ENCODE measurements around the gene MMP28.

MMP28 gene

DNA sequence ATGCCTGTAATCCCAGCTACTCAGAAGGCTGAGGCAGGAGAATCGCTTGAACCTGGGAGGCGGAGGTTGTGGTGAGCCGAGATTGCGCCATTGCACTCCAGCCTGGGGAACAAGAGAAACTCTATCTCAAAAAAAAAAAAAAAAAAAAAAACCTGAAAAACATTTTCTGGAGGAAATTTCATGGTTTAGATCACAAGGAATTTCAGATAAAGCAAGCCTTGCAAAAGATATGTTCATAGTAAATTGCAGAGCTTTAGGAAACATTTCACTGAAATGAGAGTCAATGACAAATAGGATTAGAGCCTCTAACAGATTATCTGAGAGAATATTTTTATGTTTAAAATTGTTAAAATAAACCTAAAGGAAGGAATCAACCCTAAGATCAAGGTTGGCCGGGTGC lies 17.0 kb upstream of the MMP28 start:
- TF ChIP-seq, protein P1, sequence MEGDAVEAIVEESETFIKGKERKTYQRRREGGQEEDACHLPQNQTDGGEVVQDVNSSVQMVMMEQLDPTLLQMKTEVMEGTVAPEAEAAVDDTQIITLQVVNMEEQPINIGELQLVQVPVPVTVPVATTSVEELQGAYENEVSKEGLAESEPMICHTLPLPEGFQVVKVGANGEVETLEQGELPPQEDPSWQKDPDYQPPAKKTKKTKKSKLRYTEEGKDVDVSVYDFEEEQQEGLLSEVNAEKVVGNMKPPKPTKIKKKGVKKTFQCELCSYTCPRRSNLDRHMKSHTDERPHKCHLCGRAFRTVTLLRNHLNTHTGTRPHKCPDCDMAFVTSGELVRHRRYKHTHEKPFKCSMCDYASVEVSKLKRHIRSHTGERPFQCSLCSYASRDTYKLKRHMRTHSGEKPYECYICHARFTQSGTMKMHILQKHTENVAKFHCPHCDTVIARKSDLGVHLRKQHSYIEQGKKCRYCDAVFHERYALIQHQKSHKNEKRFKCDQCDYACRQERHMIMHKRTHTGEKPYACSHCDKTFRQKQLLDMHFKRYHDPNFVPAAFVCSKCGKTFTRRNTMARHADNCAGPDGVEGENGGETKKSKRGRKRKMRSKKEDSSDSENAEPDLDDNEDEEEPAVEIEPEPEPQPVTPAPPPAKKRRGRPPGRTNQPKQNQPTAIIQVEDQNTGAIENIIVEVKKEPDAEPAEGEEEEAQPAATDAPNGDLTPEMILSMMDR (IDR thresholded peaks at IDR 0.05), result no peak
- peaks cover 6% of the 10 kb centered on the region for H3K36me3 ChIP-seq
- H3K4me1 ChIP-seq (ENCODE audit: control insufficient read depth in 1 of 2, insufficient read depth in 1 of 2, low read depth in 1 of 2, low read length in 1 of 2), result peaks cover 34 to 37% of the 10 kb centered on the region in 2 experiments
- H3K27me3 ChIP-seq, result no peaks in the 10 kb centered on the region
- no peaks in the 10 kb centered on the region for H3K9me3 ChIP-seq
- no peak overlapping the region for H3K4me3 ChIP-seq (ENCODE audit: low read depth in 1 of 2, low read length in 1 of 2)
- no peak overlapping the region for H3K27ac ChIP-seq

DNA sequence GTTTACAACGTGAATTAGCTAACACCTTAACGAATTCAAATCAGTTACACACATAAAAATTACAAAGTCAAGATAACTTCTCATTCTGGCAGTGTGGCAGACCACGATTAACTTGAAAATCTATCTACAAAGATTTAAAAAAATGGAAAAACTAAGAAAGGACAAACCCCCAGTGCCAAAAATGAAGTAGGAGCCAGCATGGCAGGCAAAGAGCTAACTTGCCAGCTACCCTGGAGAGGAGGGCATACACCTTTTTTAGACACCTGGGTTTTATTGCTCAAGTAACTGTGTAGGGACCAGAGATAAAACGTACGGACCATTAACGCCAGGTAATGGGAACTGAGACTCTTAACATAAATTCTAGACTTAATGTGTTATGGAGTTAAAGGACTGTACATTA lies 16.3 kb upstream of the MMP28 start:
- no peak overlapping the region for H3K27ac ChIP-seq
- TF ChIP-seq, protein P1 (IDR thresholded peaks at IDR 0.05), result no peak
- no peak overlapping the region for H3K4me3 ChIP-seq (ENCODE audit: low read depth in 1 of 2, low read length in 1 of 2)
- no peaks in the 10 kb centered on the region for H3K27me3 ChIP-seq
- H3K9me3 ChIP-seq, result no peaks in the 10 kb centered on the region
- H3K4me1 ChIP-seq (ENCODE audit: control insufficient read depth in 1 of 2, insufficient read depth in 1 of 2, low read depth in 1 of 2, low read length in 1 of 2), result peaks cover 34 to 37% of the 10 kb centered on the region in 2 experiments
- peaks cover 6% of the 10 kb centered on the region for H3K36me3 ChIP-seq

DNA sequence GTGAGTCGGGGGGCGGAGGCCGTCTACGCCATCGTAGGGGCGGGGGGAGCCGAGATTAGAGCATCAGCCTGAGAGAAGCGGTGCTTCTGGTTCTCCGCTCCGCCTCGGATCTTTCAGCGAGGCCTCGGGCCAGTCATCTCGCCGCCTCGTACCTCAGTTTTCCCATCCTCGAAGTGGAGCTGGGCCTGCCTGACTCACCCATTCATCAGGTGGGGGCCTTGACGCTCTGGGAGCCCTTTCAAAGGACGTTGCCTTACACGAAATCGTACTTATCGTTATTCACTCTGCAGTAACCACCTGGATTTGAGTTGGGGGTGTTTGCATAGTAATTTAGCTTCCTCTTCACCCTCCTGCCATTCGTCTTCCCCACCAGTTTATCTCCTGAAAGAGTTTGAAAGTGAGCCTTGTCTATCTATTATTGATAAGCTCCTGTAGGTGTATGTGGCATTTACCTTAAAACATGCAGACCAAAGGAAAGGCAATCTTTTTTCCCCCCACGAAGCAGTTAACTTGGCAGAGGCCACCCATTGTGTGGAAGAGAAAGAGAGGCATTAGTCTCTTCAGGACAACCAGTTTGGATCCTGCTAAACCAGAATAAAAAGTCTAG lies 14.5 kb upstream of the MMP28 start:
- Histone ChIP-seq H3K27me3 (no peaks in the 10 kb centered on the region), H3K9me3 (no peaks in the 10 kb centered on the region), H3K36me3 (no peaks in the 10 kb centered on the region), H3K4me3 (ENCODE audit: low read depth in 1 of 2, low read length in 1 of 2) (peak overlapping the region; percentile 65 to 92), H3K27ac (peak overlapping the region; percentile 94), H3K4me1 (ENCODE audit: control insufficient read depth in 1 of 2, insufficient read depth in 1 of 2, low read depth in 1 of 2, low read length in 1 of 2) (peaks cover 34 to 37% of the 10 kb centered on the region in 2 experiments)
- TF ChIP-seq, protein P1 (IDR thresholded peaks at IDR 0.05), result no peak

DNA sequence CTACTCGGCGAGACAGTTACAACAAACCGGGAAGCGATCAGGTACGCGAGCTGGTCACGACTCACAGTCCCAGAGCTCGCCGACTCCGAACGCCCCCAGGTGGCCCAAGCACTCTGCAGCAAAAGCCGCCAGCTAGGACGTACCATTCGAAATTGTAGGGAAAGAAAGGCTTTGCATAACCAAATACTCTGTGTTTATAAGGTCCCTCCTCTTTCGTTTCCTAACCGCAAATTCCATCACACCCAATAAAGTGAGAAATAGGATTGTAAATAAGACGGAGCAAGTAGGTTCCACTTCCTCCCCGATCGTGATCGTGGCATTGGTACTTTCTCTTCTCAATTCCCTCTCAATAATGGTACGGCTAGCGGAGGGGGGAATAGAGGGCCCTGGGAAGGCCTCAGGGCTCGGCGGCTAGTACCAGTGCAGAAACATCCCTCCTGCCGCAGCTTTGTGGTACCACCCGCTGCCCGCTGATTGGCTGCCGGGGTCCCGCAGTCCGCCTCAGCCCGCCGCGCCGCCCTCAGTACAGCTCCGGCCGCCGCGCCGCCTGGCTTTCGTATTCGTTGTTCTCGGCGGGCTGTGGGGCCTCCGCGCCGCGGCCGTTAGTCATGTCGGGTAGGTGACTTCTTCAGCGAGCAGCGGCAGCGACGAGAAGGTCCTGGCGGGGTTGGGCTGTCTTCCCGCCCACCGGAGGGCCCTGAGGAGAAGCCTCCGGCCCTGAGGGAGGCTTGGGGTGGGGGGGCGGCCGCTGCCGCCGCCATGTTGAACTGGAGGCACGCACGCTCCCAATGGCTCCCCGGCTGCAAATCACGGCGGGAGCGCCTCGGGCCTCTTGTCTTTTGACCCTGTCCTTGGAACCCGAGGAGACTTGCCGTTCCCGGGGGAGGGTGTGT lies 13.8 kb upstream of the MMP28 start, which contains the start of gene TAF15:
TAF15 (plus strand) TSS at position 523 of the 893 bp plus-strand sequence; CDS start at position 609, 86 bp downstream.
- TF ChIP-seq, protein P1 (IDR thresholded peaks at IDR 0.05), result peak; percentile 66
- peak within 1 kb of the TSS; percentile 94 for H3K27ac ChIP-seq
- H3K4me3 ChIP-seq (ENCODE audit: low read depth in 1 of 2, low read length in 1 of 2), result peak within 1 kb of the TSS; percentile 65 to 92
- H3K36me3 ChIP-seq, result no peaks in the 10 kb centered on the region
- no peaks in the 10 kb centered on the region for H3K9me3 ChIP-seq
- H3K4me1 ChIP-seq (ENCODE audit: control insufficient read depth in 1 of 2, insufficient read depth in 1 of 2, low read depth in 1 of 2, low read length in 1 of 2), result peaks cover 34 to 37% of the 10 kb centered on the region in 2 experiments
- no peaks in the 10 kb centered on the region for H3K27me3 ChIP-seq

DNA sequence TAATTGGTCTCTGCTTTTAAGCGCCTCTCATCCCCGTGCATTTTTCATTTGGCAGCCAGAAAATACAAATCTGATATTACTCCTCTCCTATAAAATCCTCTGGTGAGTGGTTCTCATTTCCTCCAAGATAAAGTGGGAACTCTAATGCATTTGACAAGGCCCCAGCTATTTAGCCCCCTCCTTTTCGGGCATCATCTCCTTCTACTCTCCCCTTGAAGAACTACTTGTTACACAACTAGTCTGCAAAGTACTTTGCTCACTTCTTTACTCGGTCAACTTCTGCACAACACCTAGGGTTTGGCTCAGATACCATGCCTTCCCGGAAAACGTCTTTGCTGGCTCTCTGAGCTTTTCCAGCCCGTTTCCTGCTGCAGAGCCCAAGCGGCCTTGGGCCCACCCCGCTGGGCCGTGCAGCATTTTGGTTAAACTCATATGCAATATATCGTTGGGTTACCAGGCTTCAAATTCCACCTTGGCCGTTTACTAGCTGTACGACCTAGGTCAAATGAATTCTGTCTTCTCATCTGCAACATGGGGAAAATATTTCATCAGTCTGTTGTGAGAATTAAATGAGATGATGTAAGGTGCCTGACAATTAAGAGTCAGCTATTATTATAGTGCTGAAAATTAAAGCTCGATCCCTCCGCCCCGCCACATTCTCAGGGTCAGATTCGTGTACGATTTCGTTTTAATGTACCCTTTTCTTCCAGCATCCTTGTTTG lies 13.0 kb upstream of the MMP28 start:
- Histone ChIP-seq H3K4me1 (ENCODE audit: control insufficient read depth in 1 of 2, insufficient read depth in 1 of 2, low read depth in 1 of 2, low read length in 1 of 2) (peaks cover 34 to 37% of the 10 kb centered on the region in 2 experiments), H3K4me3 (ENCODE audit: low read depth in 1 of 2, low read length in 1 of 2) (peak overlapping the region; percentile 65 to 92), H3K9me3 (no peaks in the 10 kb centered on the region), H3K27ac (peak overlapping the region; percentile 94), H3K27me3 (no peaks in the 10 kb centered on the region), H3K36me3 (no peaks in the 10 kb centered on the region)
- TF ChIP-seq, protein P1 (IDR thresholded peaks at IDR 0.05), result no peak
